HEK293T (cell line): Measurements from ENCODE around the gene PRKG1.
A peak's percentile ranks its signal among the peaks of the same experiment; 100 is the strongest.

Experiments used
- CTCF ChIA-PET: fragments of 350-600 bp; formaldehyde crosslinking; extraction: SDS; loops from one replicate; lab custom pipeline; 2021; ENCODE audit warnings: antibody characterized with exemption, inconsistent platforms; lab: Yijun Ruan, JAX
- POLR2A ChIA-PET: fragments of 350-600 bp; formaldehyde crosslinking; extraction: SDS; loops from one replicate; lab custom pipeline; 2020; ENCODE audit warnings: antibody characterized with exemption, inconsistent platforms; lab: Yijun Ruan, JAX
- DNase-seq: peaks from one replicate; pipeline ENCODE4 v3.0.0; 2012; ENCODE audit warnings: mixed read lengths; ENCODE audit errors: extremely low spot score
- ARNT ChIP-seq: fragments of 450-650 bp; IDR thresholded peaks from 2 replicates; pipeline ENCODE4 v1.6.1; 2017; ENCODE audit warnings: mild to moderate bottlenecking
- BHLHE40 ChIP-seq: fragments of 450-650 bp; IDR thresholded peaks from 2 replicates; pipeline ENCODE4 v1.6.1; 2016; ENCODE audit warnings: mild to moderate bottlenecking, moderate library complexity, borderline replicate concordance
- CTBP1 ChIP-seq: fragments of 450-650 bp; IDR thresholded peaks from 2 replicates; pipeline ENCODE4 v1.6.1; 2016; ENCODE audit warnings: borderline replicate concordance
- ELF4 ChIP-seq: fragments of 450-650 bp; IDR thresholded peaks from 2 replicates; pipeline ENCODE4 v1.6.1; 2017; ENCODE audit warnings: antibody characterized with exemption
- FOXA1 ChIP-seq: fragments of 450-650 bp; IDR thresholded peaks from 2 replicates; pipeline ENCODE4 v1.6.1; 2016; ENCODE audit warnings: mild to moderate bottlenecking
- FOXK2 ChIP-seq: fragments of 450-650 bp; IDR thresholded peaks from 2 replicates; pipeline ENCODE4 v1.6.1; 2016; ENCODE audit warnings: mild to moderate bottlenecking
- FOXM1 ChIP-seq: fragments of 450-650 bp; IDR thresholded peaks from 2 replicates; pipeline ENCODE4 v1.6.1; 2017; ENCODE audit warnings: mild to moderate bottlenecking, borderline replicate concordance
- HDGF ChIP-seq: fragments of 450-650 bp; IDR thresholded peaks from 2 replicates; pipeline ENCODE4 v1.6.1; 2017; ENCODE audit warnings: antibody characterized with exemption, borderline replicate concordance
- L3MBTL2 ChIP-seq: fragments of 450-650 bp; conservative IDR thresholded peaks from 2 replicates; pipeline ENCODE4 v1.6.1; 2016; ENCODE audit warnings: mild to moderate bottlenecking
- LEF1 ChIP-seq: fragments of 450-650 bp; IDR thresholded peaks from 2 replicates; pipeline ENCODE4 v1.6.1; 2017; ENCODE audit warnings: mild to moderate bottlenecking, borderline replicate concordance
- NFRKB ChIP-seq: fragments of 450-650 bp; IDR thresholded peaks from 2 replicates; pipeline ENCODE4 v1.6.1; 2016; ENCODE audit warnings: mild to moderate bottlenecking, moderate library complexity
- SP1 ChIP-seq: fragments of 450-650 bp; IDR thresholded peaks from 2 replicates; pipeline ENCODE4 v1.6.1; 2017
- SUZ12 ChIP-seq: fragments of 450-650 bp; IDR thresholded peaks from 2 replicates; pipeline ENCODE4 v1.6.1; 2016; ENCODE audit warnings: mild to moderate bottlenecking
- TARDBP ChIP-seq: fragments of 450-650 bp; IDR thresholded peaks from 2 replicates; pipeline ENCODE4 v1.6.1; 2016
- ZNF384 ChIP-seq: fragments of 450-650 bp; IDR thresholded peaks from 2 replicates; pipeline ENCODE4 v1.6.1; 2016
- TF ChIP-seq, protein P1 (sequence below): fragments of 450-650 bp; IDR thresholded peaks from 2 replicates; pipeline ENCODE4 v1.6.1; 2016

PRKG1 gene

DNA sequence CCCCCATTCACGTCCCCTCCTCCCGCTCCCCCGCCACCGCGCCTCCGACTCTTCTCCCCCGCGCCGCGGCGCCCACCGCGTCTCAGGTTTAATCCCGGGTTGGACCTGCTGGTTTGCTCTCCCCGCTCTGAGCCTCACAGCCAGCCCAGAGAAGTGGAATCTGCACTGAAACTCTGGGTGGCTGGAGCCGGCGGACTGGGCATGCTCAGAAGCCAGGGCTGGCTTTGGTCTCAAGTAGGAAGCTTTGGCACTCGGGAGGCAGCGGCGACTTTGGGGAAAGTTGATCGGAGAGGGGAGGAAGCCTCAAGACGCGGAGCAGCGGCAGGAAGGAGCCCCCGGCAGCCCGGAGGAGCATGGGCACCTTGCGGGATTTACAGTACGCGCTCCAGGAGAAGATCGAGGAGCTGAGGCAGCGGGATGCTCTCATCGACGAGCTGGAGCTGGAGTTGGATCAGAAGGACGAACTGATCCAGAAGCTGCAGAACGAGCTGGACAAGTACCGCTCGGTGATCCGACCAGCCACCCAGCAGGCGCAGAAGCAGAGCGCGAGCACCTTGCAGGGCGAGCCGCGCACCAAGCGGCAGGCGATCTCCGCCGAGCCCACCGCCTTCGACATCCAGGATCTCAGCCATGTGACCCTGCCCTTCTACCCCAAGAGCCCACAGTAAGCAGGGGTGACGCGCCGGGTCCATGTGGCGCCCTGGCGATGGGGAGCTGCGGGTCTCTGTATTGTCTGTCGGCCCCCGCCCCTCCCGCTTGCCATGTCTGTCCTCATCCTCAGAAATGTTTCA, at the start of gene PRKG1:
Gene PRKG1, plus strand, starts transcription at position 250 of the 791 bp plus-strand sequence.
- DNase-seq = peak; percentile 73
- CTCF ChIA-PET = no interaction called here
- TF ChIP-seq L3MBTL2 = peak; percentile 80
- no peak for TF ChIP-seq NFRKB
- no peak for TF ChIP-seq FOXK2
- POLR2A ChIA-PET = interaction anchor here (1.2 to 2.0 kb wide), 4 partner anchors 9 to 199 kb away, joined by 3 to 16 read pairs (median 3); no protein-coding TSS in a partner anchor

DNA sequence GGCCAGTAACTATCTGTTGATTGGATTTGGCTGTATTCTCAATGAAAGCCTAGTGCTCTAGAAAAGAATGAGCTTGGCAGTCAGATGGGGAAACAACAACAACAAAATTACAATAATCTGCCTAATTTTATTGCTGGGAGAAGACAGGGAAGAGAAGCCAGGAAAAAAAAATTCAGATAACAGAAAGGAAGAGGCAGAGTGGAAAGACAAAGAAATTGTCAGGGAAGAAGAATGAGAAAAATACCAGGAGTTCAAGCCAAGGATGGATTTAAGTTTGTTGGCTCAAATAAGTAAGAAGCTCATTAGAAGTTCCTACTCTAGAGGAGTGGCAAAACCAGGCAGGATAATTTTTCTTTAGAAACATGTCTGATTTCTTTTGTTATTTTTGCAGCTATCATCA, 45.9 kb upstream of the PRKG1 start:
- CTCF ChIA-PET = no interaction called here
- TF ChIP-seq SUZ12 (no peak), HDGF (no peak), CTBP1 (no peak)
- POLR2A ChIA-PET = no interaction called here
- no peak for DNase-seq

DNA sequence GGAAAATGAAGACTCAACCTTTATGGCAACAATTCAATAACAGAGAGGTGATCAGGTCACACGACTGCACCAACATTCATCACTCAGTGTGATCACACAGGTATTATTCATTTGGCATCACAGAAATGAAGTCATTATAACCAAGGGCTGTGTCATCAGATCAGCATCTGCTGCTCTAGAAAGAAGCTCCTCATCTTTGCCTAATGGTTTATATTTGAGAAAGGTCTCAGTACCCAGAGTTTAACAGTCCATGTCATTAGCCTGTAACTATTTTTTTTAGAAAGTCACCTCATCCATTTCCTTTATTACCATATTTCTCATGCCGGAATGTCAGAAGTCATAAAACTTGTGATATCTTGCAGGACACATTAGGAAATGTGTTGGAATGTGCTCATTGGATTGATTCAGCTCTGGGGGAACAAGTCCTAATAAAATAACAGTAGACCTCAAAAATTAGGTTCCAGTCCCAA, 45.1 kb upstream of the PRKG1 start:
- ChIA-PET POLR2A (no interaction called here), CTCF (no interaction called here)
- DNase-seq = no peak
- no peak for TF ChIP-seq LEF1
- TF ChIP-seq, protein P1, sequence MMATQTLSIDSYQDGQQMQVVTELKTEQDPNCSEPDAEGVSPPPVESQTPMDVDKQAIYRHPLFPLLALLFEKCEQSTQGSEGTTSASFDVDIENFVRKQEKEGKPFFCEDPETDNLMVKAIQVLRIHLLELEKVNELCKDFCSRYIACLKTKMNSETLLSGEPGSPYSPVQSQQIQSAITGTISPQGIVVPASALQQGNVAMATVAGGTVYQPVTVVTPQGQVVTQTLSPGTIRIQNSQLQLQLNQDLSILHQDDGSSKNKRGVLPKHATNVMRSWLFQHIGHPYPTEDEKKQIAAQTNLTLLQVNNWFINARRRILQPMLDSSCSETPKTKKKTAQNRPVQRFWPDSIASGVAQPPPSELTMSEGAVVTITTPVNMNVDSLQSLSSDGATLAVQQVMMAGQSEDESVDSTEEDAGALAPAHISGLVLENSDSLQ = no peak
- TF ChIP-seq SUZ12 = no peak
- no peak for TF ChIP-seq TARDBP
- TF ChIP-seq ZNF384 = no peak
- TF ChIP-seq CTBP1 = no peak
- no peak for TF ChIP-seq FOXA1
- no peak for TF ChIP-seq ARNT
- TF ChIP-seq ELF4 = no peak
- TF ChIP-seq L3MBTL2 = no peak
- no peak for TF ChIP-seq FOXK2
- TF ChIP-seq BHLHE40 = no peak
- TF ChIP-seq NFRKB = no peak

DNA sequence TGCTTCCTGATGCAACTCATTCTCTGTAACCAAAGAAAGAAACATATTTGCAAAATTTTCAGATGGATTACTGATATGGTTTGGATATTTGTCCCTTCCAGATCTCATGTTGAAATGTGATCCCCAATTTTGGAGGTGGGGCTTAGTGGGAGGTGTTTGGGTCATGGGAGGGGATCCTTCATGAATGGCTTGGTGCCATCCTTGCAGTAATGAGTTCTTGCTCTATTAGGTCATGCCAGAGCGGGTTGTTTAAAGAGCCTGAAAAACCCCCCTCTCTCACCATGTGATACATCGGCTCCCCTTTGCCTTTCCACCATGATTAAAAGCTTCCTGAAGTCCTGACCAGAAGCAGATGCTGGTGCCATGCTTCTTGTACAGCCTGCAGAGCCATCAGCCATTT, 43.8 kb upstream of the PRKG1 start:
- TF ChIP-seq TARDBP (no peak), BHLHE40 (no peak), L3MBTL2 (no peak), ELF4 (no peak), FOXM1 (no peak), FOXK2 (no peak), CTBP1 (no peak), ZNF384 (no peak), ARNT (no peak)
- TF ChIP-seq, protein P1 = no peak
- ChIA-PET POLR2A (no interaction called here), CTCF (no interaction called here)
- DNase-seq = no peak

DNA sequence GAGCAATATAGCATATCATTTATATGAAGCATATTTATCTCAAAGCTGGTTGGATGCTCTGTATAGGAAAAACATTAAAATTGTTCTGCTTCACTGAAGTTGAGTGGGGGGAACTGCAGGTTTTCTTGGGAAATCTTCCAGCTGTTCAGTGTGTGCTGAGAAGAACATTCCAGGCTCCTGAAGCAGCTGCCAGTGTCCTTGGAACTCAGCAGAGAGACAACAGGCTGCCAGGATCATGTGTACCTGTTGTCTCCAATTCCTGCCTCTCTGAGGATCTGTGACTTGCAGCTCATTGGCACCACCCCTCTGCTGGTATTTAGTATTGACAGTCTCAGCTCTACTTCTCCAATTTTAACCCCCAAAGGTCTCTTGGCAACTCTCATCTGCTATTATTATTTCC, 42.3 kb upstream of the PRKG1 start:
- DNase-seq = no peak
- POLR2A ChIA-PET = no interaction called here
- CTCF ChIA-PET = no interaction called here
- TF ChIP-seq FOXK2 (no peak), L3MBTL2 (no peak), SUZ12 (no peak), ZNF384 (no peak), BHLHE40 (no peak), ARNT (no peak)

DNA sequence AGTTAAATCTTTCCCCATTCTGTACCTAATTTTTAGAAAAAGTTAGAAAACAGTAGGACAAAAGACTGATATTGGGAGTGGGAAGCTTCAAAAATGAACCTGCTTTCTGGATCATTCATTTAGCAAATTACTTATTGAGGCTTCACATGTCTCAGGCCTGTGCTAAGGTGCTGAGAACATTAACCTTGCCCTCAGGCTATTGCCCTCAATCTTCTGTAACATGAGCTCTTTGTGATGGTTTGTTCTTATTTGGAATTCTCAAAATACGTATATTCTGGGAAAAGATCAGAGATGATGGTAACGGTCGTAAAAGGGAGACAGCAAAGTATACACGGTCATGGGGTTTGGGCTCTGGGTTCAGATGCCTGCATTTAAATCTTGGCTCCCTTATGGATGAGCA, 39.5 kb upstream of the PRKG1 start:
- TF ChIP-seq LEF1 = no peak
- no peak for TF ChIP-seq NFRKB
- no peak for TF ChIP-seq ZNF384
- TF ChIP-seq FOXM1 = no peak
- TF ChIP-seq FOXA1 = no peak
- TF ChIP-seq TARDBP = no peak
- no peak for TF ChIP-seq ELF4
- TF ChIP-seq SP1 = no peak
- no peak for TF ChIP-seq BHLHE40
- TF ChIP-seq SUZ12 = no peak
- TF ChIP-seq, protein P1 = no peak
- no peak for TF ChIP-seq L3MBTL2
- TF ChIP-seq HDGF = no peak
- TF ChIP-seq ARNT = no peak
- no peak for TF ChIP-seq CTBP1
- DNase-seq = peak; percentile 4
- ChIA-PET POLR2A (no interaction called here), CTCF (no interaction called here)

DNA sequence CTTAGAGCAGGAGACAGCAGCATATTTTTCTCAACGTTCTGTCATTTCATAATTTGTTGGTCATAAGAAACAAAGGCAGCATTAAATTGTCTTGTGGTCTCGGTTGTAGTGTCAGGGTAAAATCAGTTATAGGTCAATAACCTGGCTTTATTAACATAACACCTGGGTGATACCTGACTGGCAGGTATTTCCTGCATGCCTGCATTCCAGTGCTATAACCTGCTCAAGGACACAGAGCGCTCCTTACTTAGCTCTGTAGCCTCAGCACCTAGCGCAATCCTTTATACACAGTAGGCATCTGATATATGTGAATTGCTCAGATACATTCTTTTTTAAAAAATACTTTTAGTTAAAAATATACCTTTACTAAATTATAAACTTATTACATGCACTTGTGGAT, 38.9 kb upstream of the PRKG1 start:
- POLR2A ChIA-PET = no interaction called here
- CTCF ChIA-PET = no interaction called here
- TF ChIP-seq L3MBTL2 = no peak
- TF ChIP-seq LEF1 = no peak
- TF ChIP-seq SP1 = no peak
- no peak for TF ChIP-seq NFRKB
- no peak for TF ChIP-seq TARDBP
- TF ChIP-seq ELF4 = no peak
- TF ChIP-seq FOXK2 = no peak
- no peak for TF ChIP-seq SUZ12
- no peak for TF ChIP-seq ARNT
- TF ChIP-seq, protein P1 = no peak
- no peak for DNase-seq
